DLD1 (cell line): ENCODE data around the gene CD151.

Experiments
- in situ Hi-C: cut with HindIII; loops from 2 replicates; pipeline ENCODE4 v1.10.0; 2017; ENCODE audit warnings: low sequenced_read_pairs

The CD151 gene

GRCh38 chr11:868802-869201 is 36.0 kb downstream of the CD151 start:
- in situ Hi-C loops: no loop called here

GRCh38 chr11:869399-870126 is 36.8 kb downstream of the CD151 start:
- in situ Hi-C loops: no loop called here

GRCh38 chr11:870127-870413 is 37.3 kb downstream of the CD151 start:
- in situ Hi-C loops: no loop called here

DNA sequence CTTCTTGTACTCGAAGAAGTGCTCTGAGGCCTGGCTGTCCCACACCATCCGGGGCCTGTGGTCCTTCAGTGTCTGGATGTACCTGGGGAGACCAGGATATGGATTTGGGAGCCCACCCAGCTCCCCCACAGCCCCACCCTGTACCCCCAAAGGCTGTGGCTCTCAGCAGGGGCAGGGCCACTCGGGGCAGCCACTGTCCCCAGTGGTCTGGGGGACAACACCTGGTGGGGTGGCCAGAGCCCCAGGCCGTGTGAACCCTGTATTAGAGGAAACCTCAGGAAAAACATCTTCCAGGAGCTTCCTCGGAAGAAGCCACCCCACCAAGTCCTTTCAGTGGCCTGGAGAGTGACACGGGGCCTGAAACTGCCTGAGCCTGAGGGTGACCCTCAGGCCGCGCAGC is 37.7 kb downstream of the CD151 start:
- in situ Hi-C loops: no loop called here

- in situ Hi-C loops: no loop called here
Measured at GRCh38 chr11:871472-871871, 38.7 kb downstream of the CD151 start.

DNA sequence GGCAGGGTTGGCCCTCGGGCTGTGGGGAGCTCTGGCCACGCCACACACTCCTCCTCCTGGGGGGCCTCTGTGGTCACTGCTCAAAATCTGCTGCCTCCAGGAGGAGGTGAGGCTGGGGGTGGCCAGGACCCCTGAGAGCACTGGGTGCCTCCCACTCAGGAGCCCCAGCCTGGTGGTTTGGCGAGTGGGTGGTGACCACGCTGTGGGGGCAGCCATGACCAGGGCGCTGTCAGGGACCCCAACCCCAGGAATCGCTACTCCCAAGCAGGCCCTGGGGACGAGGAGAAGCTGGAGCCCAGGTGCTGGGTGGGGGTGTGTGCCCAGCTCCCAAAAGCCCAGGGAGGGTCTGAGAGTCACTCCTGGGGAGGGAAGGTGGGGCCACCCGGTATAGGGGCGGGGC is 40.0 kb downstream of the CD151 start:
- in situ Hi-C loops: no loop called here

- in situ Hi-C loops: no loop called here
Measured at GRCh38 chr11:873706-874105, 41.0 kb downstream of the CD151 start.

- in situ Hi-C loops: no loop called here
Measured at GRCh38 chr11:875203-875602, 42.5 kb downstream of the CD151 start.

DNA sequence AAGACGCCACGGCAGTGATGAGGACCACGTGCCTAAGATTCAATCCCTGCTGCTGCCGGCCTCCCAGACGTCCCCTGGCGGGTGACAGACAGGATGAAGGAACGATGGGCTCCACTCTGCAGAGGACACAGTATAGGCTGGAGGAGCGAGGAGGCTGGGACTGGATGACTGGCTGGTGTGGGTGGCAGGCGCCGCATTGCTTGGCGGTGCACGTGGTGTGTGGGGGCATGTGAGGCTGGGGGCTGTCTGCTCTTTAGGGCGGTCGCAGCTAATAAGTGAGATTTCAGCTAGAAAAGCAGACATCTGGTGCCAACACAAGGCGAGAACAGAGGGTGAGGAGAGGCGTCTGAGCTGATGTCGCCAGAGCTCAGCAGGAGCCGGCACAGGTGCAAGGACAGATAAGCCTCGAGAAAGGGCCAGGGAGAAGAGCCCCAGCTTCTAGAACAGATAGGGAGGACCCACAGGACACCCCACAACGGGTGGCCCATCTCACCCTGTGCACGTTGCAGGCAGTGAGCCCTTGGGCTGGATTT is 43.1 kb downstream of the CD151 start:
- in situ Hi-C loops: no loop called here

- in situ Hi-C loops: no loop called here
Measured at GRCh38 chr11:876545-876944, 43.8 kb downstream of the CD151 start.

DNA sequence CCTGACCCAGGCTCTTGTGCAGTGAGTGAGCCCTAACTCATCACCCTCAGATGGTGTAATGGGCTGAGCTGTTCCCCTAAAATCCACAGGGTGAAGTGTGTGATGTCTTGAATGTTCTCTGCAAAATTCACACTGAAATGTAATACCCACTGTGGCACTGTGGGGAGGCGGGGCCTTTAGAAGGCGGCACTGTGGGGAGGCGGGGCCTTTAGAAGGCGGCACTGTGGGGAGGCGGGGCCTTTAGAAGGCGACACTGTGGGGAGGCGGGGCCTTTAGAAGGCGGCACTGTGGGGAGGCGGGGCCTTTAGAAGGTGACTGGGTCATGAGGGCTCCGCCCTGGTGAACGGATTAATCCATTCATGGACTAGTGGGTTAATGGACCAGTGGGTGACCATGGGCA is 44.8 kb downstream of the CD151 start:
- in situ Hi-C loops: no loop called here

DNA sequence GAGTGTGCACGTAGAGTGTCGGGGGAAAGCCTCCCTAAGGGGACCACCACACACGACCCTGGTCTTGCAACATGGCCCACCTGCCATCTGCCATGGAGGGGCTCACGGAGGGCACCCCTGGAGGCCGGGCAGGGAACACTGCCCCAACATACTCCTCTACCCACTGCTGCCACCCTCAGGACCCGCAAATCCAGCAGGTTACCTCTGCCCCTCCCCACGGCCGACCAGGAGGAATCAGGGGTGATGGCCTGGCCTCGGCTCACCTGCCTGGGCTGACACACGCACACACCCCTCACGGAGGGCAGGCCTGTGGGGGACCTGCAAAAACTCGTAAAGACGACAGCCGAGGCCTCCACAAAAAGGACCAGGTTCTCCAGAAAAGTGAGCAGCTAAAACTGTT is 47.7 kb downstream of the CD151 start:
- in situ Hi-C loops: no loop called here

- in situ Hi-C loops: no loop called here
Measured at GRCh38 chr11:882596-882995, 49.8 kb downstream of the CD151 start.

- in situ Hi-C loops: no loop called here
Measured at GRCh38 chr11:883527-883926, 50.8 kb downstream of the CD151 start.

GRCh38 chr11:884578-885070 is 51.9 kb downstream of the CD151 start:
- in situ Hi-C loops: no loop called here

DNA sequence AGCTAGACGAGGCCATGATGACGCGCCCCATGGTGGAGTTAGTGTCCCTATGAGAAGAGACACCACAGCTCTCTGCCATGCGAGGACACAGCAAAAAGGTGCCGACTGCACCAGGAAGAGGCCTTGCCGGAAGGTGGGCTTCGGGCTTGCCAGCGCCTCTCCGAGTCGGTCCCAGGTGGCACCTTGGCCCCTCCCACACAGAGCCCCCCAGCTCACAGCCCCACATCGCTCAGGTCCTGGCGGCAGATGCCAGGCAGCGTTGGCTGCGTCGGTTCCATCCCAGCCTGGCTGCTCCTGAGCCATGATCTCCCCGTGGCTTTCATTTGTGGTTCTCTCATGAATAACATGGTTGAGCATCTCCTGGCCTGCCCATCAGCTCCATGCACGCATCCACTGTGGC is 53.8 kb downstream of the CD151 start:
- in situ Hi-C loops: no loop called here

GRCh38 chr11:887589-887988 is 54.8 kb downstream of the CD151 start:
- in situ Hi-C loops: no loop called here
